HG03196 (cell line): Measurements from ENCODE around the gene ZBTB46.
A peak's percentile ranks its signal among the peaks of the same experiment; 100 is the strongest.
"Not testable (repeated sequence)": the region's sequence is repeated elsewhere in the genome, so short reads cannot be mapped to it uniquely, and the experiment has no call there.

Experiments
- ATAC-seq: cut with Tn5 transposase; IDR thresholded peaks from one replicate; pipeline ENCODE4 v1.9.1; 2021; ENCODE audit not compliant: unreplicated experiment

ZBTB46 gene

DNA sequence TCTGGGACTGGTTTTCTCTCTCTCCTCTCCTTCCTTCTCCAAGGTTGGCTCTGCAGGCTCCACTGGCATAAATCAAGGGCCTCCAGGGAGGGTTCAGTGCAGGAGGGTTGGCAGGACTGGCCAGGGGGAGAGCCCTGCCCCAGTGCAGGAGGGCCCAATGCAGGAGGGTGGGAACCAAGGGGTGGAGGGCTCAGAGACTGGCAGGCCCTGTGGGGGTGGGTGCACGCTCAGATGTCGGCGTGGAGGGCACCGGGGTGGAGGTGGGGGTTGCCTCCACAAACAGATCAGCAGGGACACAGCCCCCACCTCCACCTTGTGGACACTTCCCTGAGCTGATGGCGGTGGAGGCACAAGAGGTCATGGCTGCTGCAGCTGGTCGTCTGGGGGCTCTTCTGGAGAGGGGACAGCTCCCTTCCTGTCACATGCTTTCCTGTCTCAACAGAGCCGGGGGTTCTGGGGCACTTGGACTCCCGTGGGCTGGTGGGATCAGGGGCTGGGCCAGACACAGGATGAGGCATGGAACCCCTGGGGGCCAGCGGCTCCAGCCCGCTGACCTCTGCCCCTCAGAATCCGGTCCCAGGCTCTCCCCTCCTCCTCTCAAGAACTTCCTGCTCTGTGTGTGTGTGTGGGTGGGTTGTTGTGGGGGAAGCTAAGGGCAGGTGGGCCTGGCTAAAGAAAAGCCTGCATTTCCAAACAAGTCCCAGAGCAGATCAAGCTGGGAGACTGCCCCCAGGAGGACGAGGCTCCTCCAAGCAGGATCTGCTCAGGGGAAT is 27.5 kb upstream of the ZBTB46 start:
- ATAC-seq, result no peak

DNA sequence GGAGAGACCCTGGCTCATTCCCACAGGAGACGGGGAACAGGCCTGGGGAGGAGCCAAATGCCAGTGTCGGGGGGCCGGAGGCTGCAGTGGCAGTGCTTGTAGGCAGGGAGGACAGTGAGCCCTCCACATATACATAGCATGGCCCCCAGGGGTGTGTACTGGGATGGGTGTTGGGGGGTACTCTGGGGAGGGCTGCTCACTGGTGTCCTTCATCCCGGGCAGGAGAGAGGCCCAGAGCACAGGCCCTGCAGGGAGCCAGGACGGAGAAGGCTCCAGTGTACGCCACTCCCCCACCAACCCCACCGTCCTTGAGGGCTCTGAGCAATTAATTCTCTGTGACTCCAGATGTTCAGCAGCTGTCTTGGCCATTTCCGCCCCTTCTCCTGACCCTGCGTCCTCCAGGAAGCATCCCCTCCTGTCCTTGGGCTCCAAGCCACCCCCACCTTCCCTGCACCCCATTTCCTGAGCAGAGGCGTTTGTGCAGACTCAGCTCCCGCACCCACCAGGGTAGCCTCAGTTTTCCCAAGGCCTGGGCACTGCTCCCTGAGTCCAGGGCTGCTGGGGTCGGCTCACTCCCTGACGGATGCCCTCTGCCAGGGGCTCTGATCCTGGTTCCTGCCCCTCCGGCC is 26.8 kb upstream of the ZBTB46 start:
- no peak for ATAC-seq

DNA sequence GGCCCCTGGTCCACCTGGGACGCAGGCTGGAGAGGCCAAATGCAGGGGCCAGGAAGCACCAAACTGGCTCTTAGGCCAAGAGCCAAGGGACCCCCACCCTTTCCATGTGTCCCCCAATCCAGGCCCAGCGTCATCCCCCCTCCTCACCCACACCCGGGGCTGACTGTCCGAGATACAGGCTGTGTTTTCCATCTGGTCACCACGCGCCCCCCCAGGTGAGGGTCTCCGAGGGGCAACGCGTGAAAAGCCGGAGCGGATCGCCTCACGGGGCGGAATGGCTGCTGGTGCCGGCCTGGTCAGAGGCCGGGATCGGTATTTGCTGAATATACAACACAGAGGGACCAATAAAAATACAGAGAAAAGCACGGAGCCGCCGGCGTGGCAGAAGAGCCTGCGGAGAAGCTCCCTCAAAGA is 25.0 kb upstream of the ZBTB46 start:
- ATAC-seq, result no peak

- no peak for ATAC-seq
Observed at GRCh38 chr20:63855363-63856097, 24.5 kb upstream of the ZBTB46 start.

DNA sequence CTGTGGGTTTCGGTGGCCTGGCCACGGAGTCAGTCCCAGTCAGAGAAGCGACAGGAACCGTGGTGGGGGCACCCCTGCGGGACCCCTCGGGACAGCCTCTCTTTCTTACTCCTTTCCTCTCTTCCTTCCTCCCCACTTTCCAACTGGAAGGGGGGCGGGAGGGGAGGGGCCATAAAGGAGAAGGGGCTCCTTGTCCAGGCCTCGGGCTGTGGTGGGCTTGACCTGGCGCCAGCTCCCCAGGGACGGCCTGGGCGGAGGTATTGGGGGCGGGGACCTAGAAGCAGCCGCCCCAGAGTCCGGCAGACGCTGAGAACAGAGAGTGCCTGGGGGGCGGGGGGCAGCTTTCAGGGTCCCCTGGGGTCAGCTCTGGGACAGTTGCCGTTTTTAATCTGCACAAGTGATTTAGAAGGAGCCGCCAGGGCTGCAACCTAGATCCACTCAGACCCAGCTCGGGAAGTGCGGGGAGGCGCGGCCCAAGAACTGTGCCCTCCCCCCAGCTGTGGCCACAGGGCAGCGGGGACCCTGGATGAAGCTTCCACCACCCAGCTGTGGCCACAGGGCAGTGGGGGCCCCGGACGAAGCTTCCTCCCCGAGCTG is 23.8 kb upstream of the ZBTB46 start:
- no peak for ATAC-seq

- ATAC-seq, result no peak
Observed at GRCh38 chr20:63854069-63854765, 23.2 kb upstream of the ZBTB46 start.

DNA sequence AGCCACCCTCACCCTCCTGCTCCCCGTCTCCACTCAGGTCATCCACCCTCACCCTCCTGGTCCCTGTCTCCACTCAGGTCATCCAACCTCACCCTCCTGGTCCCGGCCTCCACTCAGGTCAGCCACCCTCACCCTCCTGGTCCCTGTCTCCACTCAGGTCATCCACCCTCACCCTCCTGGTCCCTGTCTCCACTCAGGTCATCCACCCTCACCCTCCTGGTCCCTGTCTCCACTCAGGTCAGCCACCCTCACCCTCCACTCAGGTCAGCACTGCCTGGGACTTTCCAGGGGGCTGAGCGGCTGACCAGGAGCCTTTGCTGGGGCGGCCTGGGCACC is 22.6 kb upstream of the ZBTB46 start:
- not testable (repeated sequence) for ATAC-seq

GRCh38 chr20:63851548-63851943 is 20.5 kb upstream of the ZBTB46 start:
- not testable (repeated sequence) for ATAC-seq

DNA sequence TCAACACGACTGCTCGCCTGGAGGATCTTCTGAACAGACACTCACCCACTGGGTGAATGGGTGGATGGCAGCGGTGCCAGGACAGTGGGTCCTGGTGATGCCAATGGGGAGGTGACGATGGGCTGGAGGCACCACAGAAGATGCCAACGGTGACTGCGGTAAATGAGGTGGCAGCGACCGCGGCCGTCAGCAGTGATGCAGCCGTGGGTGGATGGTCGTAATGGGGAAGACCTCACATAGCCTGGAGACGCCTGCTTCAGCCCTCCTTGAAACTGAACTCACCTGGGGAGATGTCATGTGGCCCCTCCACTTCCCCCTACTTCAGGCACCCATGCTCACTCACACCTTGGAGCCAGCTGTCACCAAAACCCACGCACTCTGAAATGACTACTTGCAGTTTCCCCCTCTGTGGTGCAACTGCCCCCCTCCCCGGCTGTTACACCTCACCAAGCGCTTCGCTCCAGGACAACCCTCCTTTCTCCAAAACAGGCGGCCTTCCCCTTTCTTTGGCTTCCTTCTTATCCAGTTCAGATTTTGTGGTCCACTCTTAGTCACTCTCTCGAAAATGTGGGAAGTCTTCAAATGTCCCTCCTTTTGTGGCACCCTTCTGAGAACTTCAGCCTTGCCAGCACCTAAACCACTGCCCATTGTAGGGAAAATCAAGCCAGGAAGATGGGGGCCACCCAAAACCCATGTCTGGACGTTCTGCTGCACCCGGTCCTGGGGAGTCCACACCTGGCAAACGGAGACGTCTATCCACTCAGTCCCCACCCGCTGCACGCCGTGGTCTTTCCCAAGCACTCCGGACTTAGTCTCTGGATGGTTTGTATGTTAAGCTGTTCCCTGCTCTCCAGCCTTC is 19.9 kb upstream of the ZBTB46 start:
- peak; percentile 68 for ATAC-seq

DNA sequence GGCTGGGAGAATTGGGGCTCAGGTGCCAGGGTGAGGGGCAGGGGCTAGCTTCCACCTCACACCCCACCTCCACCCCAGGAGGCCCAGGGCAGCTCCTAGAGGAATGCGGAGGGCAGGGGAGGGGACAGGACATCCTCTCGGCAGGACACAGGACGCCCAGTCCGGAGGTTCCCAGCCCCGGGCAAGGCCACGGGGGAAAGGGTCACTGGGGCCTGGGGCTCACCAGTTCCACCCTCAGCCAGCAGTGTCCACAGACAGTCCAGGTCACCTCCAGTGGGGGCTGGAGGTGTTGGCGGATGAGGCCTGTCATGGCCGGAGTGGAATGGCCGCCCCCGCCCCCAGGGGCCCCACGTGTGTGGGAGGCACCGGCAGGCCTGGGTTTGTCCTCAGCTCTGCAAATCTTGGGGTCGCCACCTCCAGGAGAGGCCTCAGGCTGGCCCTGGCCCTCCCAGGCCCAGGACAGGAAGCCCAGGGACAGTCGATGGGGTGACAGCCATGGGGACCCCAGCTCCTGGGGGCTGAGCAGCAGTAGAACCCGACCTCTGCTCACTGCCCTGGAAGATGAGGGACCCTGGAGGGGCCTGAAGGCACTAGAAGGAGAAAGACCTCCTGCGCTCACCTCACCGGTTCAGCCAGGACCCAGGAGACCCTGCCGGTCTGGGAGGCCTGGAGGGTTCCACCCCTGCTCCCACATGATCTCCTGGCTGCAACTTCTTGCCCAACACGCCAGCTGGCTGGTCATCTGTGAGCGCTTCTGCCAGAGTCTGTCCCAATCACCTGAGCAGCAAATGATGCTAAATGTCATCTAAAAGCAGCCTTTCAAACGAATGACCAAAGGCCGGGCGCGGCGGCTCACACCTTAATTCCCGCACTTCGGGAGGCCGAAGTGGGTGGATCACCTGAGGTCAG is 17.2 kb upstream of the ZBTB46 start:
- ATAC-seq, result no peak

GRCh38 chr20:63847237-63848002 is 16.4 kb upstream of the ZBTB46 start:
- no peak for ATAC-seq

- no peak for ATAC-seq
Observed at GRCh38 chr20:63846888-63847236, 15.8 kb upstream of the ZBTB46 start.

GRCh38 chr20:63846128-63846771 is 15.2 kb upstream of the ZBTB46 start:
- no peak for ATAC-seq

DNA sequence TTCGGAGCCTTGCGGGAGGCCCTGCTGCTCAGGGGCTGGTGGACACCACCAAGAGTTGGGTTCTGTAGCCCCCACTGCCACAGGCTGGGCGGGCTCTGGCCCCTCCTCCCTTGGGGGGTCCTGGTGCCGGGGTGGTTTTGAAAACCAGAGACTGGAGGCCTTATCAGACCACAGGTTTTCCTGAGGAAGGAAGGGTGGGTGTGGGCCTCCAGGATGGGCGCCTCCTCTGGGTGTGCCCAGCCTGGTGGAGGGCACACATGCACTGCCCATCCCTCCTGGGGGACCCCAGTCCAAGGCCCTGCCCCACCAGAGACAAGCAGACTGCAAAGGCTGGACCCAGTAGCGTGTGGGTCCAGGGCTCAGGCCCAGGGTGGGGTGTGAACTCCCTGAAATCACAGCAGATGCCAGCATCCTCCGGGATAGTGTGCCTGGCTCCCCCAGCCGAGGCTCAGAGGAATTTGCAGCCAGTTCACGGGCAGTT is 13.5 kb upstream of the ZBTB46 start:
- ATAC-seq, result no peak

DNA sequence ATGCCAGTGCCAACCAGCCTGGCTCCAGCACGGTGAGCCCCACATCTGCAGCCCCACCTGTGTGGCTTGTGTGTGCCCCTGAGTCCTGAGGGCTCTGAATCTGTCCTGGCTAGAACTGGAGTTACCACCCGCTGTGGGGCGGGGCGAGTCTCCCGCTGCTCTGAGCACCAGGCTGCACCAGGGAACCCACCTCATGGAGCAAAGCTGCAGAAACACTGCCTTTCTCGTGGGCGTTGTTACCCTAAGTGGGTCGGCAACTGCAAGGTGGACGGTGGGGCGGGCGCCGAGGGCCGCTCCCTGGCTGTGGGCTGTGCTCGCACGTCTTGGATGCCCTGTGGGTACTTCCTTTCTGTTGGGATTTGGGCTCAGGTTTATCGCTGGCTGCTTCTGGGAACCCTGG is 12.7 kb upstream of the ZBTB46 start:
- no peak for ATAC-seq

DNA sequence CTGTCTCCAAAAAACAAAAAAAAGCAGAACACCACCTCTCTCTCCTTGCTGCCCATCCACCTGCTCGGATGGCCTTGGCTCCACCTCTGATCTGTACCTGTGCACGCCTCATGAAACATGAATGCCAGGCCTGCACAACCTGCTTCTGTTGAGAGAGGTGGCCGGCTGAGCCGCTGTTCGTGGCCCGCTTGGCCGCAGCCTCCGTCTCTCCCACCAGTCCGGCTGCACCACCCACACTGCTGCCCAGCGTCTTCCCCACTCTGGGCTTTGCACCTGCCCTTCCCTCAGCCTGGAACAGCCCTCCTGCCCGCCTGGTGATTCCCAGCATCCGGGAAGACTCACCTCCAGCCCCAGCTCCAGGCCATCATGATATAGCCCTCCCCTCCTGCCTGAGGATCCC is 12.2 kb upstream of the ZBTB46 start:
- no peak for ATAC-seq

- ATAC-seq, result no peak
Observed at GRCh38 chr20:63842258-63842657, 11.2 kb upstream of the ZBTB46 start.

GRCh38 chr20:63840405-63840828 is 9.4 kb upstream of the ZBTB46 start:
- ATAC-seq, result no peak
